Stimulated activated naive CD4-positive, alpha-beta T cell (primary cell): ENCODE results near the gene ACP5.
"Not testable (repeated sequence)": the region's sequence is repeated elsewhere in the genome, so short reads cannot be mapped to it uniquely, and the experiment has no call there.

Experiments used
- DNase-seq, 6 experiments: peaks; one replicate each; lab custom pipeline; 2025; lab: John Stamatoyannopoulos, UW

Gene ACP5

DNA sequence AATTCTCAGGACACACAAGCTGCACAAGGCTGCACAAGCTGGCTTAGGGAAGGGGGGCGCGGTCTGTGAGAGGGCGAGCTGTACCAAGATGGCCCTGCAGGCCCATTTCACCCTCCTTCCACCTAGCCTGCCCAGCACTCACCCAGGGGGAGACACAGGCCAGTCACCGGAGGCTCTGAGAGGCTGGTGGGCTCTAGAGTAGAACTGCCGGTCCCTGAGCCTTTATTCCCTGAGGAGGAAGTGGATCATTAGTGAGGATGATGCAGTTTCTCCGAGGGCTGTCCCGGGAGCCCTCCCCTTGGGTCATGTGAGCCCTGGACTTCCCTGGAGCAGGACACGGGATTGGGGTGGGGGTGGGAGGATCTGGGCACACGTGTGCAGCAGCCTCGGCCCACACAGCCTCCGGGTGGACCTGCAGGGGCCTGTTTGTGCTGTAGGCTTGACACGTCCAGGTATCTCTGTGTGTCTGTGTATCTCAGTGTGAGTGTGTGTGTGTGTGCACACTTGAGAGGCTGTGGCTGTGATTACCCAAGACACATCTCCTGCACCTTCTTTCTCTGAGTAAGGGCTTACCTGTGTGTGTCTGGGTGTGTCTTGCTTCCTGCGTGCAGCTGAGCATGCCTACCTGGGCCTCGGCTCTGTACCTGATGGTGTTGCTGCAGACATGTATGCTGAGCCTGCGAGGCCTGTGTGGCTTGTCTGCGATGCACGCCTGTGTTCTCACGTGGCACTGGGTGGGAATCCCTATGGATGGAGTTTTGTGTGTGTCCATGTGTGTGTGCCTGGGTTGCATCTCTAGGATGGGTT is at the start of gene ACP5:
Gene ACP5, minus strand, starts transcription at position 195 of the 807 bp plus-strand sequence. CDS start 328 bp downstream, outside the sequence.
- DNase-seq: peak in 2 of 6 experiments; percentile 16 to 32

DNA sequence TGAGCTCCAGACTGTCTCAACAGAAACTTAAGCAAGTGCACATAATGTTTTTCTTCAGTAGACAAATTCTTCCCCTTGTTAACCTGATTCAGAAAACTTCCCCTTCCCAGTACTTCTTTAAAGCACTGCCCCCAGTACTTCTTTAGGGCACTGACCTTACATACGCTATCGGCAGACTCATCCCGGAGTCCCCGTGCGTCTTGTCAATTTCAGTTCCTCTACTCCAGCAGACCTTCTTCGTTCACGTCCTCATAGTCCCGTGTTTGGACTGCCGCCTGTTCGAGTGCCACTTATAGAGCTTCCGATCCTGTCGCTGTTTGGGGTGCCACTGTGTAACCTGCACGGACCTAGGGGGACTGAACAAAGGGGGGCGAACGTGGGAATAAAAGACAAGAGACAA is 48.8 kb upstream of the ACP5 start:
- no peak for DNase-seq

DNA sequence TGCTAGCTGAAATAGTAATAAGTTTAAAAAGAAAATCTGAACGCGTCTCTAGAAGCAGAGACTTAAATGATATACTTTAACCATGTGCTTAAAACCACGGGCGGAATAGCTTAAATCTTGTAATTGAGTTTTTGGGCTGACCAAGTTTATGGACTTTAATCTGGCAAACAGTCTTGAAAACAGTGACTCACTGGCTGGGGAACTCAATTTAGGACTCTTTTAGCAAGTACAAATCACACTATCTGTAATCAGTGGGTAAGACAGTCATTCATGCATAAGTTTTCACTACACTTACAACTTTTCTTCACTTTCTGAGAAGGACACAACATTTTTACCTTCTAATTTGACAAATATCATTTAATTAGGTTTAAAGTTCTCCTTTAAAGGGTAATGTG is 46.6 kb upstream of the ACP5 start:
- no peak for DNase-seq

DNA sequence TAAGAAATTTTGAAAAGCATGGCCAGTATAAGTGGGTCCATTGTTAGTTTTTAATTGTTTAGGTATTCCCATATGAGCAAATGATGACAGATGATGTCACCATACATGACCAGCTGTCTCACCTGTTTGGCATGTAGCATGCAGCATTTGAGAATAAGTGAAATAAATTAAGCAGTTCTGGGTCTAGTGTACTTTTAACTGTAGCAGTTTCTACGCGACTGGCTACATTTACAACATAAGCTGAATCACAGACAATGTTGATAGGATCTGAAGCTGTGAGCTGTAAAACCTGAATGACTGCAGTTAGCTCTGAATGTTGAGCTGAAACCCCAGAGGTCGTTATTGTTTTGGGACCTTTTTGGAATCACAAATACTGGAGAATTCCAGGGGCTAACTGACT is 45.0 kb upstream of the ACP5 start:
- not testable (repeated sequence) for DNase-seq

DNA sequence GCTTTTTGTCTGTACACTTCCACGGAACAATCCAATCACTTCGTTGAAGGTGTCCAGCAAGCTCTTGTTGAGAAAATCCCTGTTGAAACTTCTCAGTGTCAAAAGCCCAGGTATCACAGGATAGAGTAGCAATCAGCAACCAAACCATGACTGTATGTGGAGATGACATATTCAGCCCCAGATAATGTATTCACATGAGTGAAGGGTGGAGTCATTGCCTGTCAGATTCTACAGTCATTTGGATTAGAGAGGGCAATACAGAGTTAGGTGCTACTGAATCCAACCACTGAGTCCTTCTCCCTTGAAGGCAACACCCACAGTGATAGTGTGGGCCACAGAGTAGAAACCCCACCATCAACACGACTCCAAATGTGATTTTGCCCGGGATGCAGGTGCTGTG is 43.1 kb upstream of the ACP5 start:
- DNase-seq: no peak

DNA sequence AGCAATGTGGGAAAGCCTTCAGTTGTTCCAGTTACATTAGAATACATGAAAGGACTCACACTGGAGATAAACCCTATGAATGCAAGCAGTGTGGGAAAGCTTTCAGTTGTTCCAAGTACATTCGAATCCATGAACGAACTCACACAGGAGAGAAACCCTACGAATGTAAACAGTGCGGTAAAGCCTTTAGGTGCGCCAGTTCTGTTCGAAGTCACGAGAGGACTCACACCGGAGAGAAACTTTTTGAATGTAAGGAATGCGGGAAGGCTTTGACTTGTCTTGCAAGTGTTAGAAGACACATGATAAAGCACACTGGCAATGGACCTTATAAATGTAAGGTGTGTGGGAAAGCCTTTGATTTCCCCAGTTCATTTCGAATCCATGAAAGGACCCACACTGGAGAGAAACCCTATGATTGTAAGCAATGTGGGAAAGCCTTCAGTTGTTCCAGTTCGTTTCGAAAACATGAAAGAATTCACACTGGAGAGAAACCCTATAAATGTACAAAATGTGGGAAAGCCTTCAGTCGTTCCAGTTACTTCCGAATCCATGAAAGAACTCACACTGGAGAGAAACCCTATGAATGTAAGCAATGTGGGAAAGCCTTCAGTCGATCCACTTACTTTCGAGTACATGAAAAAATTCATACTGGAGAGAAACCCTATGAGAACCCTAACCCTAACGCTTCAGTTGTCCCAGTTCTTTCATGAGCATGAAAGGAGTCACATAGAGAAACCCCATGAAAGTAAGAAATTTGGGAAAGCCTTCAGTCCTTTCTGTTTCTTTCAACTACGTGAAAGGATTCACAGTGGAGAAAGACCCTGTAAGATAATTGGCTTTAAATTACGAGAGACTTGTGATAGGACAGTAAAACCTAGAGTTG is 40.0 kb upstream of the ACP5 start:
- no peak for DNase-seq

DNA sequence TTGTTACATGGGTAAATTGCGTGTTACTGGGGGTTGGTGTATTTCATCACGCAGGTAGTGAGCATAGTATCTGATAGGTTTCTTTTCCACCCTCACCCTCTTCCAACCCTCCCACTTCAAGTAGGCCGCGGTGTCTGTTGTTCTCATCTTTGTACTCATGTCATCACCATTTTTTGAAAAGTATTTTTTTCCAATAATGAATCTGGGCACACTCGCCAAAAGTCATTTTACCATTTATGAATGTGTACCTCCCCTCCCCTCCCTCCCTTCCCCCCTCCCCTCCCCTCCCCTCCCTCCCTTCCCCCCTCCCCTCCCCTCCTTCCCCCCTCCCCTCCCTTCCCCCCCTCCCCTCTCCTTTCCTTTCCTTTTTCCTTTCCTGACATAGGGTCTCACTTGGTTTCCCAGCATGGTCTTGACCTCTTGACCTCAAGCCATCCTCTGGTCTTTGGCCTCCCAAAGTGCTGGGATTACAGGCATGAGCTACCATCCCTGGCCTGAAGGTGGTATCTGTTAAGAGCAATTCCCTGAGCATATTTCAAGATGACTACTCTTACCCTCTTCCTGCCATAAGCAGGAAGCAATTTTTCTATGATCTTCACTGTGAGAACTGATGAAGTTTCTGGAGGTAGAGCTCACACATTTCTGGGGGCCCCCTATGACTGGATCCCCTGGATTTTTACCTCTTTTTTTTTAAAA is 35.5 kb upstream of the ACP5 start:
- DNase-seq: peak in 1 of 6 experiments; percentile 6

DNA sequence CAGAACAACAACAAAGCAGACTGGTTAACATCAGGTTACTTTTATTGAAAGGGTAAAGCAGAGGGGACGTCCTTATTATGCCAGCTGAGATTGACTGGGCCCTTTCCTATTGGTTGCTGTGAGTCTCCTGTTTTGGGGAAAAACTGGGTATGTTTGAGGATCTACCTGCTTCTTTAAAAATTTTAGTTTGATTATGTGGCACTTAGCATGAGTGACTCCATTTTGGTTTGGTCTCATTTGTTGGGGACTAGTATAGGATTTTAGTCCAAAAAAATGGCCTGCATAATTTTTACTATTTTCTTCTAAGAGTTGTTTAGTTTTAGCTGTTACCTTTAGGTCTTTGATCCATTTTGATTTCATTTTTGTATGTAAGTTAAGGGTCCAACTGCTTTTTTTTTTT is 34.3 kb upstream of the ACP5 start:
- no peak for DNase-seq

DNA sequence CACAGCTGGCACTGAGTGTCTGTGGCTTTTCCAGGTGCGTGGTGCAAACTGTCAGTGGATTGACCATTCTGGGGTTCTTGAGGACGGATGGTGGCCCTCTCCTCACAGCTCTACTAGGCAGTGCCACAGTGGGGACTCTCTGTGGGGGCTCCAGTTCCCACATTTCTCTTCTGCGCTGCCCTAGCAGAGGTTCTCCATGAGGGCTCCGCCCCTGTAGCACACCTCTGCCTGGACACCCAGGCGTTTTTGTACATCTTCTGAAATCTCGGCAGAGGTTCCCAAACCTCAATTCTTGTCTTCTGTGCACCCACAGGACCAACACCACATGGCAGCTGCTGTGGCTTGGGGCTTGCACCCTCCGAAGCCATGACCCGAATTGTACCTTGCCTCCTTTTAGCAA is 29.0 kb upstream of the ACP5 start:
- no peak for DNase-seq

DNA sequence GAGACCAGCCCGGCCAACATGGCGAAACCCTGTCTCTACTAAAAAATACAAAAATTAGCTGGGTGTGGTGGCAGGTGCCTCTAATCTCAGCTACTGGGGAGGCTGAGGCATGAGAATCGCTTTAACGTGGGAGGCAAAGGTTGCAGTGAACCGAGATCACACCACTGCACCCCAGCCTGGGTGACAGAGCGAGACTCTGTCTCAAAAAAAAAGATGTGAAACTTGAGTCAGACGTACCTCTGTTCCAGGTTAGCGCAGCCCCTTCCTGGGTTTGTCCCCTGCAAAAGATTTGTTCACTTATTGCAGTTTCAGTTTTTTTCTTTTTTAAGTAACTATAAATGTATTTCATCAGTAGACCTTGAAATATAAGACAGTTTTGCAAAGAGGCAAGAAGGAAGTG is 22.3 kb upstream of the ACP5 start:
- not testable (repeated sequence) for DNase-seq

DNA sequence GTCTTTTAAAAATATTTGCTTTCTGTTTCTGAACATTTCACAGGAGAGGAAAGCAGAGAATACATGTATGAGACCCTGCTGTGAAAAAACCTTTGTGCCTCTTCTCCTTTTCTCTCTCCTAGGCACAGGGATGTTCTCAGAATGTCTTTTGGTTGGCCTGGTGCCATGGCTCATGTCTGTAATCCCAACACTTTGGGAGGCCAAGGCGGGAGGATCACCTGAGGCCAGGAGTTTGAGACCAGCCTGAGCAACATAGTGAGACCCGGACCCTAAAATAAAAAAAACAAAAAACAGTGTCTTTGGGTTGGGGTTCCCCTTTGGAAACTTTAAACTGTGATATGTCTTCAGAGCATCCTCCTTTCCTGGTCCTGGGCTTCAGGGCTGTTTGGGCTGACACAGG is 21.3 kb upstream of the ACP5 start:
- DNase-seq: no peak

DNA sequence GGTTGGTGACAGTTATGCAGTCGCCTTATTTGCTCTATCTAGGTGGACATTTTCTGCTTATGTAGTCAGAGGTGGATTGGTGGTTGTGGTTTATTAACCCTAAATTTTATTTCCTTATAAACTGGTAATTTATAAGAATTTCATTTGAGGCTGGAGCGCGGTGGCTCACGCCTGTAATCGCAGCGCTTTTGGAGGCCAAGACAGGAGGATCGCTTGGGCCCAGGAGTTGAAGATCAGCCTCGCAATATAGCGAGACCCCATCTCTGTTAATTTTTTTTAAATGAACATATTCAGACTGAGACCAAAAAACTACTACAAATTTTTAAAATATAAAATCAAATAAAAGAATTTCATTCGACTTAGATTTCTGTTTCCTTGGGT is 20.6 kb upstream of the ACP5 start:
- no peak for DNase-seq

DNA sequence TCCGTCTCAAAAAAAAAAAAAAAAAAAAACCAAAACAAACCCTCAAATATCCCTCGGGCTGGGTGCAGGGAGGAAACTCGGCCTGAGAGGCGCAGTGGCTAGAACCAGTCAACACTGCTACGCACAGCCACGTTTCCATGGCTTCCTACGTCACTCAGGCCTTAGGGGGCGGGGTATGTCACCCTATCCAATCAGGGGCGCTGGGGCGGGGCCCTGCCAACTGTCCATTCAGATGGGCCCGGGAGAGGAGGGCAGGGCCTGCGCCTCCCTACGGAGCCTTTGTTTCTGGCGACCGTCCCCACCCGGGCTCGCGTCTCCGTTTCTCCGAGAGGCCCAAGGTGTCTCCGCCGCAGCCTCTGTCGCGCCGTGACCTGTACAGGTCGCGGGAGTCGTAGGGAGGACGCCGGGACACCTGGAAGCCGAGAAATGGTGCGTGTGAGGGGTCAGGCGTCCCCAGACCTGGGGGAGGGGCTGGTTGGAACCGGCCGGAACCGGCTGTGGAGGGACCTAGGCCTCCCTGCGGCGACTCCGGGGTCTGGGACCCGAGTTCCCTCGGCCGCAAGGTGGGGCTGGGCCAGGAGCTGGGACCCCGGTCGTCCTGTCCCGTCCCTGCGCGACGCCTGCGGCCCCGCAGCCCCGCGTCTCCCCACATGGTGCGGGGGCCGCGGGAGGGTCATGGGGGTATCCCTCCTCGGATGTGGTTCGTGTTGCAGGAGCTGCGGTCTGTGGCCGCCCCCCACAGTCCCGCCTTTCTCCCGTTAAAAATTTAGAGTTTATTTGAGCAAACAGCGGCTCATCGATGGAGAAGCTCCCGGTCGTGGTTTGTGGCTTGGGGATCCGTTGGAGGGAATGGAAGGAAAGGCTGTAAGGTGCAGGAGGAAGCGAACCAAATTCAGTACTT is 20.0 kb upstream of the ACP5 start, which contains the start of gene ZNF627:
Gene ZNF627, plus strand, starts transcription at position 282 of the 901 bp plus-strand sequence. Its CDS starts 145 bp downstream, at position 427.
- peak; percentile 89 to 98 (median 94) for DNase-seq

DNA sequence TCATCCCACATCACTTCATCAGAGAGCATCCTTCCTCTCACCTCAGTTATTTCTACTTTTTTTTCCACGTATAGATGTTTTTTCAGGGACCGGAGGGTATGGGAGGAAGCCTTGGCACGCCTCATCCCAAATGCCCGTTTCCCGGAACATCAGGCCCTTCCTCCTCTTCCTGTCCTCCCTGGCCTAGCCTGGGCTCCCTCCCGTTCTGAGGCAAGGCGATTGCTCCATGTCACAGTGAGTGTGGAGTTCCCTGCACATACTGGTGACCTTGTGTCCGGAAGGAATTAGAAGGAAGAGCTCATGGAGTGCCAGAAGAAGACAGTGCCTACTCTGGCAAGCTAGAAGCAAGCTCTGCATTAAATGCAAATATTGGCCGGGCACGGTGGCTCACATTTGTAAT is 18.7 kb upstream of the ACP5 start:
- no peak for DNase-seq

DNA sequence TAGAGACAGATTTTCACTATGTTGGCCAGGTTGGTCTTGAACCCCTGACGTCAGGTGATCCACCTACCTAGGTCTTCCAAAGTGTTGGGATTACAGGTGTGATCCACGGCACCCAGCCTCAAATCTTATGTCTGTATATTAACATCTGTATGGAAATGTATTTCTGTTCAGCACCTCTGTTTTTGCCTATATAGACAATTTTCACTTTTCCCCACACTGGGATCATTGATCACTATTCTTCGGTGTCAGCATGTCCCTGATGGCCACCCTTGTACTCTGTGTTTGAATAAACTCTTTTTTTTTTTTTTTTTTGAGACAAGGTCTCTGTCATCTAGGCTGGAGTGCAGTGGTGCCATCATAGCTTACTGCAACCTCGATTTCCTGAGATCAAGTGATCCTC is 16.6 kb upstream of the ACP5 start:
- DNase-seq: no peak

DNA sequence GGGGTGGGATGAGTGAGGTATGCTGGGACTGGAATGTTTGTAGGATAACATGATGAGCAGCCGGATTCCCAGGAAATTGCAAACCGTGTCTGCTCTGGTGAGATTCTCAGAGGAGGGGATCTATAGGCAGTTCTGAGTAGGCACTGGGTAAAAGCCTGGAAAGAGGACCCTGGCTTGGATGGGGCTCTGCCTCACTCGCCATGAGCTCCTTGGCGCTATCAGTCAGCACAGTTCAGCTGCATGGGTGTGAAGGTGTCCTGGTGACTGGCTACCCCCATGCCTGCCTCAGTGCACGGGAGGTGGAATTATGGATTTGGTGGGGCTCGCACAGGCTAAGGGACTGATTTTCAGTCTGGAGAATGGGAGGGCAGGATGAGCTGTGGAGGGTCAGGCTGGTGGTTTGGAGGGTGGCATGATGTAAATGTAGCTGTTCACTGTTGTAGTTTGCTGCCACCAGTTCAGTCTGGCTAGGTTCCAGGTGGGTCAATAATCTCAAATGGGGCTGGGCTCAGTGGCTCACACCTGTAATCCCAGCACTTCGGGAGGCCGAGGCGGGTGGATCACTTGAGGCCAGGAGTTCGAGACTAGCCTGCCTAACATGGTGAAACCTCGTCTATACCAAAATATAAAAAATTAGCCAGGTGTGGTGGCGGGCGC is 10.7 kb upstream of the ACP5 start:
- no peak for DNase-seq

DNA sequence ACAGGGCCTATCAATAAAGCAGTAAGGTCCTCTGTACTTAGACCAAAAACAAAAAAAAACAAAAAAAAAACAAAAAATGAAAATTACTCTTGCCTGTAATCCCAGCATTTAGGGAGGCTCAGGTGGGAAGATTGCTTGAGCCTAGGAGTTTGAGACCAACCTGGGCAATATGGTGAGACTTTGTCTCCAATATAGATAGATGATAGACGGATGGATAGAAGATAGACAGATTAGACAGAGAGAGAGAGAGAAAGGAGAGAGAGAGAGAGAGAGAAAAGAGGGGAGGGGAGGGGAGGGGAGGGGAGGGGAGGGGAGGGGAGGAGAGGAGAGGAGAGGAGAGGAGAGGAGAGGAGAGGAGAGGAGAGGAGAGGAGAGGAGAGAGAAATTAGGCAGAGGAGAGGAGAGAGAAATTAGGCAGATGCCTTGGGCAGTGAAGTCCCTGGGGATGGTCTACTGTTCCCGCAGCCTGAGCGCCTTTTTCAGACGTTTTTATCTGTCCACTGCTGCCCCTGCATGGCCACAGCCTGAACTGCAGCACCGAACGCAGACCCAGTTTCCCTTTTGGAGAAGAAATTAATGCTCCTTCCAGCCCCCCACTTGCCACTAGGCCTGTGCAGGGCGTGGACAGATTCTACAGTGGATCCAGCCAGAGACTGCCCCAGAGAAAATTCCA is 10.0 kb upstream of the ACP5 start:
- peak; percentile 42 to 81 (median 71) for DNase-seq

DNA sequence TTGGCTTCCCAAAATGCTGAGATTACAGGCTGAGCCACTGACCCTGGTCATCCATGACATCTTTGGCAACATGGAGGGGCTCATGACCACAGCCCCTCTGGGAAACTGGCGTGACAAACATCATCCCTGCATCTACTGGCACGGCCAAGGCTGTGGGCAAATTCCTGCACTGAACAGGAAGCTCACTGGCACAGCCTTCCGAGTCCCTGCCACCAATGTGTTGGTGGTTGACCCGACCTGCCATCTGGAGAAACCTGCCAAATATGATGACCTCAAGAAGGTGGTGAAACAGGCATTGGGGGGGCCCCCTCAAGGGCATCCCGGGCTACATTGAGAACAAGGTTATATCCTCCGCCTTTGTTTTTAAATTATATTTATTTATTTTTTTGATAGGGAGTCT is 8.9 kb upstream of the ACP5 start:
- no peak for DNase-seq

DNA sequence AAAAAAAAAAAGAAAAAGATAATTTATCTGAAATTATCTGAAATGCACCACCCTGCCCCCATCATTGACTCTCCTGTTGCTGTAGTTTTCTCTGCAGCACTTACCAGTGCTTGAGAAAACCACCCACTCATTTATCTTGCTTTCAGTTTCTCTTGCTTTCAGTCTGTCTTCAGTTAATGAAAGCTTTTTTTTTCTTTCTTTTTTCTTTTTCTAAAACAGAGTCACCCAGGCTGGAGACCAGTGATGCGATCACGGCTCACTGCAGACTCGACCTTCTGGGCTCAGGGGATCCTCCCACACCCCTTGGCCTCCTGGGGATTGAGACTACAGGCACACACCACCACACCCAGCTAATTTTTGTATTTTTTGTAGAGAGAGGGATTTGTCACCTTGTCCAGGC is 4.3 kb upstream of the ACP5 start:
- peak in 4 of 6 experiments; percentile 13 to 55 (median 50) for DNase-seq

DNA sequence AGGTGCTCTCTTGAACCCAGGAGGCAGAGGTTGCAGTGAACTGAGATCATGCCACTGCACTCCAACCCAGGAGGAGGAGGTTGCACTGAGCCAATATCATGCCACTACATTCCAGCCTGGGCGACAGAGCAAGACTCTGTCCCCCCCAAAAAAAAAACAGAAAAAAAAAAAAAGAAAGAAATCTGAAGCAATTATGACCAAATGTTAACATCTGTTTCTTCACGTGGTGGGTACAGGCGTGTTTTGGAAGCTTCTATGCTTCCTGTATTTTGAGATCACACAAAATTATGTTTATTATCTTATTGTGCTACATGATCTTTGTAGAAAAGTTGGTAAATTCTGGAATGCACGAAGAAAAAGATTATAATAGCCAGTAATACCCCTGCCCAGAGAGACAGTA is 2.7 kb upstream of the ACP5 start:
- no peak for DNase-seq
